Measurements from ENCODE around the gene NAP1L1.

- no peak for TF ChIP-seq CTCF (IDR thresholded peaks at IDR 0.05 in 8 of 11, conservative IDR thresholded peaks at IDR 0.05 in 3 of 11)
- no peak for TF ChIP-seq POLR2AphosphoS5 (IDR thresholded peaks at IDR 0.05)
- TF ChIP-seq POLR2A (IDR thresholded peaks at IDR 0.05) = no peak
Measured at GRCh38 chr12:76038176-76038575, 46.3 kb downstream of the NAP1L1 start.
